Effector CD8-positive, alpha-beta T cell (primary cell): ENCODE data around the gene TRMO.

Source experiments
- DNase-seq: peaks from one replicate; lab custom pipeline; 2025; lab: John Stamatoyannopoulos, UW

The TRMO gene

DNA sequence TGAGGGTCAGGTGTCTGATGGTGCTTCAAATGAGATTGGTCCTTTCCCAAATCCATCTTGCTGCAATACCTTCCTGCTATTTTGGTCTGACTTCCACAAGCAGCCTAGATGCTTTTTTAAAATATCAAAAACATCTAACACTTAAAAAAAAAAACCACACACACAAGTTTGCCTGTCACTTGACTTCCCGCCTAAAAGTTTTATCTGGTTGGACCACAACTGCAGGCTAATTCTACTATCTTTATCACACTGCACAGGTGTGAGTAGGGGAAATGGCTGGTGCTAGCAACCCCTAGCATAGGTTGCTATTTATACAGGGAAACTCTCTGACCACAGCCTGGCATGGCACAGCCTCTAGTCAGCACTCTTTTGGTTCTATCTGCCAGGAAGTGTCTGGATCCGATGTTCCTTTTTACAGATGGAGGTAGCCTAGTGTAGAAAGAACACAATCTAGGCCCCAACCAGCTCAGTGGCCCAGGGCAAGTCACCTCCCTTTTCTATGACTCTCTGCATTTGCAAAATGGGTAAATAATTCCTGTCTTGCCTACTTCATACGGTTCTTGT lies 15.9 kb upstream of the TRMO start, which contains the start of gene HEMGN:
HEMGN (minus strand) TSS at position 92 of the 564 bp plus-strand sequence; CDS start at position 56, 36 bp downstream.
- no peak for DNase-seq

DNA sequence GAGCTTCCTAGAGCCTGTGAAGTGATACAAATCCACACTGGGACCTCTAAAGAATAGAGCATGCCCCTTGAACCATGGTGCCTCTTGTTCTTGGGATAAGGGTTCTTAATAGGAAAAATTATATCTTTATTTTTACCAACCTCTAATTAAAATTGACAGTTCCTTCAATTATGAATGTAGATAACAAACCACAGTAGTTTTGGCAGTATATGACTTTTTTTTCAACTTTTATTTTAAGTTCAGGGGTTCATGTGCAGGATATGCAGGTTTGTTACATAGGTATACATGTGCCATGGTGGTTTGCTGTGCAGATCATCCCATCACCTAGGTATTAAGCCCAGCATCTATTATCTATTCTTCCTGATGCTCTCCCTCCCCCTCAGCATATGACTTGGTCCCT lies 14.7 kb upstream of the TRMO start:
- DNase-seq = no peak

DNA sequence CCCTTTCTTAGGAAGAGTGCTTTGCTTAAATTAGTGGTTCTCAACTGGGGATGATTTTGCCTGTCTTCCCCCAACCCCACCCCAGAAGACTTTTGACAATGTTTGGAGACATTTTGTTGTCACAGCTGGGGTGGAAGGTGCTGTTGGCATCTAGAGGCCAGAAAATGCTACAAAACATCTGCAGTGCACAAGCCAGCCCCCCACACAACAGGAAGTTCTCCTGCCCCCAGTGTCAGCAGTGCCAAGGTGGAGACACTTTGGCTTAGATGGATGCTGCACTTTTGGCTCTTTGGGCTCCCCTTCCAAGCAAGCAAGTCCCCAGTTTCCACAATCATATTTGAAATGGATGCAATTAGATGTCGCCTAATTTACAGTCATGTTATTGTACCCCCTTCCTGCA lies 13.0 kb upstream of the TRMO start:
- no peak for DNase-seq

DNA sequence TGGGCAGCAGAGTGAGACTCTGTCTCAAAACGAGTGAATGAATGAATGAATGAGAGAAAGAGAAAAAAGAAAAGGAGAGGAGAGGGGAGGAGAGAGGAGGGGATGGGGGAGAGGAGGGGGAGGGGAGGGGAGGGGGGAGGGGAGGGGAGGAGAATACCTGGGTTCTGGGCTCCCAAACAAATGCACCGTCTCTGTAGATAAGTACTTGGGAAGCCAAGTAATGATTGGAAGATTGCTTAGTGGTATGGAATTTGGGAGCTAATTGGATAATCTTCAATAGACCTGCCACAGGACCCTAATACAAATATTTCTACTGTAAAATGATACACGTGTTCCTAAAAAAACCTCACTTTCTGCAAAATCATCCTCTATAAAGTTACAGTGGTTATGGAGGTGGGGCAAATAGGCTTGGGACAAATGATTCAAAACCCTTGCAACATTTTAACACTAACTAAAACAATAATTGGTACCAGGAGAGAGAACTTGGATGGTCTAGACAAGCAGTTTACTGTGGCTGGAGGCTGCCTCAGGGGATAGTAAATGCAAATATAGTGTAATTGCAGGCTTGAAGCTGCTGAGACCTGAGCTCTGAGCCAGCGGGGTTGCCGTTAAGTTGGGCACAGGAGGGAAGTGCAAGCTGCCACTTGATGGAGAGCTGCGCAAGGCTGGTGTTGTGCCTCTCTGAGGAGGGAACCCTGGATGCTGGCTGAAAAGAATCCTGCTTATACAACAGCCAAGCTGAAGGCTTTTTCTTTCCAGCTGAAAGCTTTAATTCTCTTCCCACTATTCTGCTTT lies 12.2 kb upstream of the TRMO start:
- DNase-seq = no peak

DNA sequence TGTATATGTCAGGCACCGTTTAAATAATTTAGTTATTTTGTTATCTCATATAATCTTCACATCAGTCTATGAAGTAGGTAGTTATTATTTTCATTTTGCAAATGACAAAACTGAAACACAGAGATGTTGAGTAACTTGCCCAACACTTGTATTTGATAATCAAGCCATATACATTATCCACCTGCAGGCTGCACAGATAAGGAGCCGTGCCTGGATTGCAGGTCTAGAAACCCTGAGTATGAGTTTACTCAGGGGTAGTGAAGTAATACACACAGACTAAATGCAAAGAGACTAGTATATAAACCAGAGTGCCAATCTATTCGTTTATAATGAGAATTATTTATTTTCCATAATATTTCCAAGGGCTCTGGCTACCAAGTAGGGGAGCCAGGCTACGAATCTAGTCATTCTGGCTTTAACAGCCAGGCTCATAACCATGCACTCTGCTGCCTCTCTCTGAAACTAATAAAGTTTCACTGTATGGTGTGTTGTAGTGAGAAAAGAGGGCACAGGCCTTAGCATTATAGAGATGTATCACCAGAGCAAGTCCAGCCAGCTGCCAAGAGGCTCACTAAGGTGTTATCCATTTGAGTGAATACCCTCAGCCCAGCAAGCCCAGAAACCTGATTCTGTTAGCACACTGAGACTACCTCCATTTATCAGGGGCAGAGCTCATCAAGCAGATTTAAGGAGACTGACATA lies 11.1 kb upstream of the TRMO start:
- DNase-seq = no peak

DNA sequence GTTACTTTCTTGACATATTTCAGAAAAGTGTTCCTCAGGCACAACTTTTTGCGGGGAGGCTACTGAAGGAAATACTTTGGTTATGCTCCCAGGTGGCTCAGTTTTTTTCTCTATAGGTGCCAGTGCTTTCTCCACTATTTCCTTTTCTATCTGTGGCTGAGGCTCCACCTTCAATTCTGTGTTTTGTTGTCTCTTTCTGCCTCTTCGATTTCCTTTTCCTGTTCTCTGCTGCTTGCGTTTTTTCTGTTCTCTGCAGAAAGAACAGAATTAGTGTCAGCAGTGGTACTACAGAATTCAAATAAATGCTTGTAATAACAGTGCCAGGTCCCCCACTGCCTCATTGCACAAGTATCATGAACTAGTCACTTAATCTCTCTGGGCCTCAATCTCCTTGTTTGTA lies 8.7 kb upstream of the TRMO start:
- no peak for DNase-seq

GRCh38 chr9:97928986-97929604 lies 6.8 kb upstream of the TRMO start:
- no peak for DNase-seq

GRCh38 chr9:97925497-97926334 lies 3.4 kb upstream of the TRMO start:
- DNase-seq = no peak

DNA sequence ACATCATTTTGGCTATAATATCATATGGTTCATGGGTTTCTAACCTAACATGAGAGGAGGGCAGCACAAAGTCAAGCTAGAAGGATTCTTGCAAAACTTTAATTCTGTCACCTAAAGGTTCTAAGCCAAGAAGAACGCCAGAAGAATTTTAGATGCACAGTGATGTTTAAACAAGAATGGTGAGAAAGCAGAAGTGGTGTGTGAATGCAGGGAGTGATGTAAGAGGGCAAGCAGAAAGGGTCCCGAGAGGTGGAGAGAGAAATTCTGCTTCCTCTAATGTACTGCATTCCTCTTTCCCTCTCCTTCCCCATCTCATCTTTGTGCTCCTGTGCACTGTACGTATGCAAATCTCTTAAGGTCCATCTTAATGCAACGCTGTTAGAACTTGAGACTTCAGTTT lies 2.1 kb upstream of the TRMO start:
- DNase-seq = no peak

GRCh38 chr9:97923529-97924108 lies 1.3 kb upstream of the TRMO start:
- DNase-seq = peak; percentile 61

GRCh38 chr9:97919217-97919813 lies 3.0 kb downstream of the TRMO start:
- no peak for DNase-seq

DNA sequence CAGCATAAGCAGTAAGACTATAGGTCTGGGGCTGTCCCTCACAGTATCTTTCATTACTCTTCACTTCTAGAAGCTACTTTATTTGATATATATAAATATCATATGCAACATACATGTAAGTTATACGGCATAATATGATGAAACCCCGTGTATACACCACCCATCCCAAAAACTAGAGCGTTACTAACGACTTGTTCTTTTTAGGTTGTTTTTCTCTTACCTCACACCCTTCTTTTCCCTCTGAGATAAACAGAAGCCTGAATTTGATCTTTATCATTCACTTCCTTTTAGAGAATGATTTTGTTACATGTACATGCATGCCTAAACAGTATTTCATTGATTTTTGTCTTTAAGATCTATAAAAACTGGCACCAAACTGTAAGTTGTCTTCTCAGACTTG lies 3.7 kb downstream of the TRMO start:
- no peak for DNase-seq

DNA sequence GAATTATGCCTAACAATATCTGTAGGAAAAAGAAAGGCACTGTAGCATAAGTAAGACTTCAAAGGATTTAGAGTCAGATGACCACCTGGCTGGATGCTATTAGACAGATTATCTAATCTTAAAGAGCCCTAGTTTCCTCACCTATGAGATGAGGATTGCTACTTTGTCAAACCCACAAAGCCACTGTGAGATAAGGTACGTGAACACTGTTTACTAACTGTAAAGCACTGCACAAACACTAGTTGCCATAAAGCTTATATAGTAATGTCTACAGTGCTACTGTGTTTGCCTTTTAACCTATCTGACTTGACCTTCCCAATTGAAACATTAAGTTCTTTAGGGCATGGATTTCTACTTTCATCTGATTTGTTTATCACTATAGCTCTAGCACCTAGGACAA lies 10.3 kb downstream of the TRMO start:
- DNase-seq = no peak

DNA sequence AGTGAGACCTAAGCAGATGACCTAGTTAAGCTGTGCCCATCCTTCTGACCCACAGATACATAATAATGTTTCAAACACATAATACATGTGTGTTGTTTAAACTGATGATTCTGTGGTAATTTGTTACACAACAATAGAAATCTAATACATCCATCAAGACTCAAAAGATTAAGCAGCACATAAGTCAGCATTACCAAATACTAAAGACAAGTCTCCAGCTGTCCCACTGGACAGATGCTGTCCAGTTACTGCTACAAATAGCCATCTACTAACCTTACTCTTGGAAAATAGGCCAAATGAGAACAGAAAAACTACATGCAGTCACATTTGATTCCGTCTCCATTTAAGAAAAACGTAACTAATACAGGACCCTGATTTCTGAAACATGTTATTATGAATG lies 10.8 kb downstream of the TRMO start:
- DNase-seq = no peak

GRCh38 chr9:97910357-97910756 lies 11.9 kb downstream of the TRMO start:
- DNase-seq = no peak

- no peak for DNase-seq
Measured at GRCh38 chr9:97908705-97909104, 13.6 kb downstream of the TRMO start.

DNA sequence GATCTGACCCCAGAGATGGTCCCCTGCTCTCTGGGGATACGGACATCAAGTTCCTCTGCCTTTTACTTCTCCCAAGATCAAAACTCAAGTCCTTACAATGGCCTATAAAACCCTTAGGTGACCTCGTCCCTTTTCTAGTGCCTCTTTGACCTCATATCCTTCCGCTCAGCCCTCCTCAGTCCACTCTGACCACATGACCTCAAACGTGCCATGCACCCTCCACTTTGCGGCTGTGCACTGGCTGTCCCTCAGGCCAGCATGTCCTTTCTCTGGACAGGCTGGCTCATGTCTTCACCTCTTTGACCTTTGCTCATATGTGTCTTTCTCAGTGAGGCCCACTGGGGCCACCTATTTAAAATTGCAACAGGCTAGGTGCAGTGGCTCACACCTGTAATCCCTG lies 14.7 kb downstream of the TRMO start:
- DNase-seq = no peak

- DNase-seq = no peak
Measured at GRCh38 chr9:97907046-97907445, 15.3 kb downstream of the TRMO start.

- no peak for DNase-seq
Measured at GRCh38 chr9:97906236-97906831, 16.0 kb downstream of the TRMO start.

DNA sequence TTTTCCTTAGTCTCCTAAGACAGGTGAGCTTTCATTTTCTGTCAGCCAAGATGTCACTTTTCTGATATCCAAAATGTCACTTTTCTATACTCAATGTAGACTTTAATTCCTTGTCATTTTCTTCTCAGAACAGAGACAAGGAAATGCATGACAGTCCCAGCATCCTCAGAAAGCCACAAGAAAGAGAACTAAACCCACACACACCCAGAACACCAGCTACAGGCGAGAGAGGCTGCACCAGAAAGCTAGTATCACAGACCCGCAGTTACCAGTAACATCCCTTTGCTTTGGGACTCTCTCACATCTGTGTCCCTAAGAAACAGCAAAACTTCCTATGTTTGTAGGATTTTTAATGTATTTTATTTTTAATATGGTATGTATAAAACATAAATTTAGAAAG lies 17.1 kb downstream of the TRMO start:
- no peak for DNase-seq

GRCh38 chr9:97904725-97905124 lies 17.6 kb downstream of the TRMO start:
- no peak for DNase-seq
